ENCODE data around the gene PRTG.

DNA sequence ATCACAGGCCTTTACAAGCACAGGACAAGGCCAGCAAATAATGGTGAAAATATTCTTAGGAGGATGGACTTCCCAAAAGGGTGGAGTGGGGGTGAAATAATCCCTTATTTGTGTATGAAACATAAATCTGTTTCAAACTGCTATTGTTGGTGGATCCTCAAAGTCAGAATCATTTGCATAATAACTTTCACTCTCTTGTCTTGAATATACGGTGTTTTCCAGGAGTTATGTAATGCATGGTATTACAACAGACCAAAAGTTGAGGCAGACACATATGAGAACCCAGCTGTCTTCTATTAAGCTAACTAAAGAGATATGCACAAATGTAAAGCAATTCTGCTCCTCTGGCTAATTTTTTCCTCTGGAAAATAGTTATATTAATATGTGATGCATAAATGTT is 57.7 kb downstream of the PRTG start:
- TF ChIP-seq, protein P1, sequence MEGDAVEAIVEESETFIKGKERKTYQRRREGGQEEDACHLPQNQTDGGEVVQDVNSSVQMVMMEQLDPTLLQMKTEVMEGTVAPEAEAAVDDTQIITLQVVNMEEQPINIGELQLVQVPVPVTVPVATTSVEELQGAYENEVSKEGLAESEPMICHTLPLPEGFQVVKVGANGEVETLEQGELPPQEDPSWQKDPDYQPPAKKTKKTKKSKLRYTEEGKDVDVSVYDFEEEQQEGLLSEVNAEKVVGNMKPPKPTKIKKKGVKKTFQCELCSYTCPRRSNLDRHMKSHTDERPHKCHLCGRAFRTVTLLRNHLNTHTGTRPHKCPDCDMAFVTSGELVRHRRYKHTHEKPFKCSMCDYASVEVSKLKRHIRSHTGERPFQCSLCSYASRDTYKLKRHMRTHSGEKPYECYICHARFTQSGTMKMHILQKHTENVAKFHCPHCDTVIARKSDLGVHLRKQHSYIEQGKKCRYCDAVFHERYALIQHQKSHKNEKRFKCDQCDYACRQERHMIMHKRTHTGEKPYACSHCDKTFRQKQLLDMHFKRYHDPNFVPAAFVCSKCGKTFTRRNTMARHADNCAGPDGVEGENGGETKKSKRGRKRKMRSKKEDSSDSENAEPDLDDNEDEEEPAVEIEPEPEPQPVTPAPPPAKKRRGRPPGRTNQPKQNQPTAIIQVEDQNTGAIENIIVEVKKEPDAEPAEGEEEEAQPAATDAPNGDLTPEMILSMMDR (IDR thresholded peaks at IDR 0.05; ENCODE audit: low read depth, low read length), result no peak
- no peak for TF ChIP-seq POLR2A (IDR thresholded peaks at IDR 0.05; ENCODE audit: extremely low read depth, insufficient read length)
- no peak for TF ChIP-seq MYC (IDR thresholded peaks at IDR 0.05; ENCODE audit: low read depth, low read length)
- TF ChIP-seq, protein P2, sequence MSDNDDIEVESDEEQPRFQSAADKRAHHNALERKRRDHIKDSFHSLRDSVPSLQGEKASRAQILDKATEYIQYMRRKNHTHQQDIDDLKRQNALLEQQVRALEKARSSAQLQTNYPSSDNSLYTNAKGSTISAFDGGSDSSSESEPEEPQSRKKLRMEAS (IDR thresholded peaks at IDR 0.05; ENCODE audit: low read depth, low read length), result no peak

Data from NB4 (cell line).